ENCODE data around the gene PTPN11.
"Not testable (repeated sequence)": the region's sequence is repeated elsewhere in the genome, so short reads cannot be mapped to it uniquely, and the experiment has no call there.

PTPN11 gene

GRCh38 chr12:112418608-112419296 lies at the start of gene PTPN11:
TSS of gene PTPN11 (plus strand) at chr12:112418947. CDS start at chr12:112419112, 165 bp downstream.
- DNase-seq (ENCODE audit: low read depth), result peak; percentile 83

- no peak for DNase-seq (ENCODE audit: low read depth)
Observed at GRCh38 chr12:112370199-112370598, 48.5 kb upstream of the PTPN11 start.

- DNase-seq (ENCODE audit: low read depth), result no peak
Observed at GRCh38 chr12:112370868-112371510, 47.8 kb upstream of the PTPN11 start.

GRCh38 chr12:112374166-112374740 lies 44.5 kb upstream of the PTPN11 start:
- DNase-seq (ENCODE audit: low read depth), result no peak

GRCh38 chr12:112375105-112375504 lies 43.6 kb upstream of the PTPN11 start:
- DNase-seq (ENCODE audit: low read depth), result no peak

GRCh38 chr12:112380663-112381405 lies 37.9 kb upstream of the PTPN11 start:
- DNase-seq (ENCODE audit: low read depth), result no peak

- DNase-seq (ENCODE audit: low read depth), result no peak
Observed at GRCh38 chr12:112381406-112381882, 37.3 kb upstream of the PTPN11 start.

GRCh38 chr12:112381883-112382796 lies 36.6 kb upstream of the PTPN11 start, which contains the start of gene HECTD4:
TSS of gene HECTD4 (minus strand) at chr12:112382431. CDS start at chr12:112382128, 303 bp downstream.
- DNase-seq (ENCODE audit: low read depth), result peak; percentile 86

- no peak for DNase-seq (ENCODE audit: low read depth)
Observed at GRCh38 chr12:112382866-112383265, 35.9 kb upstream of the PTPN11 start.

- DNase-seq (ENCODE audit: low read depth), result no peak
Observed at GRCh38 chr12:112386726-112387125, 32.0 kb upstream of the PTPN11 start.

- no peak for DNase-seq (ENCODE audit: low read depth)
Observed at GRCh38 chr12:112389228-112389627, 29.5 kb upstream of the PTPN11 start.

GRCh38 chr12:112389922-112390654 lies 28.7 kb upstream of the PTPN11 start:
- not testable (repeated sequence) for DNase-seq (ENCODE audit: low read depth)

- DNase-seq (ENCODE audit: low read depth), result no peak
Observed at GRCh38 chr12:112393328-112393727, 25.4 kb upstream of the PTPN11 start.

GRCh38 chr12:112401054-112401453 lies 17.7 kb upstream of the PTPN11 start:
- no peak for DNase-seq (ENCODE audit: low read depth)

- no peak for DNase-seq (ENCODE audit: low read depth)
Observed at GRCh38 chr12:112401903-112402498, 16.7 kb upstream of the PTPN11 start.

- no peak for DNase-seq (ENCODE audit: low read depth)
Observed at GRCh38 chr12:112406519-112407488, 11.9 kb upstream of the PTPN11 start.

- DNase-seq (ENCODE audit: low read depth), result not testable (repeated sequence)
Observed at GRCh38 chr12:112407683-112408082, 11.1 kb upstream of the PTPN11 start.

GRCh38 chr12:112408621-112409020 lies 10.1 kb upstream of the PTPN11 start:
- no peak for DNase-seq (ENCODE audit: low read depth)

Data from stimulated activated CD8-positive, alpha-beta memory T cell treated with anti-CD3 and anti-CD28 coated beads, Interleukin-15, amount 100 ng/mL, for 1 hour (primary cell).